ENCODE measurements around the gene CTNND2. TPM values are rescaled to one million over a fixed set of nuclear protein-coding genes. Genes with fewer than 3 reads are reported as not detected.
A peak's percentile ranks its signal among the peaks of the same experiment; 100 is the strongest.

Gene CTNND2
- total RNA-seq (2021) = 7.0 and 8.2 TPM in 2 replicates
- long read RNA-seq, partial matches to known transcripts = 4 of 6 reads
- long read RNA-seq, other reads (novel, unspliced or antisense) = 2 of 6 reads

GRCh38 chr5:11904265-11904906 is at the start of gene CTNND2:
Gene CTNND2, minus strand, starts transcription at chr5:11904446. Its CDS starts 593 bp downstream, at chr5:11903853.
- peaks cover 13% of the 10 kb centered on the region; the same call in 1 of the 2 replicates for H3K27me3 ChIP-seq (ENCODE audit: insufficient read depth, low read length)
- no peaks in the 10 kb centered on the region for H3K9me3 Mint-ChIP-seq
- no peak within 1 kb of the TSS for H4K8ac ChIP-seq (replicated peaks; ENCODE audit: insufficient read length, low read depth, low read length)
- peak within 1 kb of the TSS; percentile 71 to 80 for H3K4me3 Mint-ChIP-seq
- H2BK120ac ChIP-seq (ENCODE audit: low read depth, low read length, poor library complexity, severe bottlenecking) = no peak within 1 kb of the TSS
- no peak for TF ChIP-seq CTCF (conservative IDR thresholded peaks at IDR 0.05)
- peaks cover 11% of the 10 kb centered on the region for H3K23me2 ChIP-seq (ENCODE audit: insufficient read length, low read depth, low read length, poor library complexity, severe bottlenecking)
- H3K4me1 Mint-ChIP-seq = peaks cover 30% of the 10 kb centered on the region in 2 experiments
- H3T11ph ChIP-seq (ENCODE audit: low read length) = no peak within 1 kb of the TSS
- H3K14ac ChIP-seq (ENCODE audit: insufficient read depth, low read length) = peak within 1 kb of the TSS; percentile 65; the same call in 1 of the 2 replicates
- peak; percentile 85 for DNase-seq
- no peak within 1 kb of the TSS for H2BK20ac ChIP-seq (ENCODE audit: low read depth, low read length, poor library complexity, severe bottlenecking)
- no peak within 1 kb of the TSS for H4K5ac ChIP-seq (ENCODE audit: insufficient read length, low read depth, low read length)
- H3K79me2 ChIP-seq (ENCODE audit: insufficient read depth, low read length) = no peaks in the 10 kb centered on the region
- H2BK12ac ChIP-seq (ENCODE audit: insufficient read length, low read depth, low read length) = no peak within 1 kb of the TSS
- no peak within 1 kb of the TSS for H3K4ac ChIP-seq (ENCODE audit: low read depth, low read length)
- H2AFZ ChIP-seq (ENCODE audit: low read length) = no peak within 1 kb of the TSS
- H3K27me3 Mint-ChIP-seq (ENCODE audit: low read depth) = peaks cover 54% of the 10 kb centered on the region
- no peaks in the 10 kb centered on the region for H3K9me3 ChIP-seq (ENCODE audit: control insufficient read depth, low read depth, low read length)
- no CpG with 5 or more reads among the region's 64 CpGs for WGBS (ENCODE audit: extremely low coverage, insufficient read length, low lambda C conversion rate)
- no peaks in the 10 kb centered on the region for H3K4me1 ChIP-seq (ENCODE audit: insufficient read depth, low read length)
- H2BK5ac ChIP-seq (ENCODE audit: insufficient read length, low read length) = no peak within 1 kb of the TSS
- H4K20me1 ChIP-seq (ENCODE audit: control insufficient read depth, insufficient read depth, insufficient read length) = no peaks in the 10 kb centered on the region
- H3K9ac ChIP-seq (ENCODE audit: extremely low read depth, insufficient read length, low read length) = peak within 1 kb of the TSS; percentile 25
- no peaks in the 10 kb centered on the region for H3K36me3 Mint-ChIP-seq (ENCODE audit: insufficient read depth in 1 of 3, low read depth in 3 of 3)
- no peak within 1 kb of the TSS for H2BK15ac ChIP-seq (ENCODE audit: low read depth, low read length)
- H3K23ac ChIP-seq (ENCODE audit: insufficient read length, low read depth, low read length) = no peak within 1 kb of the TSS
- H4K91ac ChIP-seq (ENCODE audit: insufficient read length, low read depth, low read length) = no peak within 1 kb of the TSS
- no peak within 1 kb of the TSS for H2AK5ac ChIP-seq (ENCODE audit: insufficient read length, low read length)
- no peak within 1 kb of the TSS for H3K18ac ChIP-seq (ENCODE audit: insufficient read length, low read depth, low read length)
- H3K79me1 ChIP-seq (ENCODE audit: insufficient read depth, low read depth, low read length, poor library complexity, severe bottlenecking) = no peaks in the 10 kb centered on the region
- H3K27ac Mint-ChIP-seq = no peak within 1 kb of the TSS
- no peak within 1 kb of the TSS for H3K27ac ChIP-seq (ENCODE audit: insufficient read length, low read depth, low read length)
- no peak within 1 kb of the TSS for H3K56ac ChIP-seq (ENCODE audit: insufficient read length, low read depth, low read length)
- peak within 1 kb of the TSS; percentile 82 for H3K4me2 ChIP-seq (ENCODE audit: insufficient read depth, insufficient read length, low read length)
